MM.1S (cell line): ENCODE results near the gene TFAP2E.

ENCODE experiments used
- EZH2 ChIP-seq: fragments of 300-600 bp; sonication (generic); optimal IDR thresholded peaks from 2 replicates; pipeline ENCODE3; 2017; ENCODE audit warnings: low read depth, mild to moderate bottlenecking, antibody characterized with exemption, low read length, mixed read lengths
- EZH2phosphoT487 ChIP-seq: fragments of 300-600 bp; sonication (generic); IDR thresholded peaks from 2 replicates; pipeline ENCODE4 v1.6.1; 2018; ENCODE audit warnings: antibody characterized with exemption, low read length
- TF ChIP-seq, protein P1 (sequence below): fragments of 300-600 bp; sonication (generic); IDR thresholded peaks from 2 replicates; pipeline ENCODE4 v1.5.1; 2016; ENCODE audit warnings: antibody characterized with exemption, low read length, mixed read lengths

DNA sequence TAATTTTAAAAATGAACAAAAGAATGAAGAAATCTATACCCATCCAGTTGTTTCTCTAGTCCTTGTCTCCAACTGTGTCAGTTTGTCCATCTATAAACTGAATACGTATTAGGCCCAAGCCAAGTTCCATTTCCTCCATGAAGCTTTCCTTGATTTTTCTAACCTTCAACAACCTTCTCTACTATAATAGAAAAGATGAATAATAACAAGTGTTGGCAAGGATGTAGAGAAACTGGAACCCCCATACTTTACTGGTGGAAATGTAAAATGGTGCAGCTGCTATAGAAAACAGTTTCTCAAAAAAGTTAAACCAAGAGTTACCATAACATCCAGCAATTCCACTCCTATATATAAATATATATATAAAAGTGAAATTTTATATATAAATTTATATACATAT lies 26.5 kb upstream of the TFAP2E start:
- TF ChIP-seq, protein P1, sequence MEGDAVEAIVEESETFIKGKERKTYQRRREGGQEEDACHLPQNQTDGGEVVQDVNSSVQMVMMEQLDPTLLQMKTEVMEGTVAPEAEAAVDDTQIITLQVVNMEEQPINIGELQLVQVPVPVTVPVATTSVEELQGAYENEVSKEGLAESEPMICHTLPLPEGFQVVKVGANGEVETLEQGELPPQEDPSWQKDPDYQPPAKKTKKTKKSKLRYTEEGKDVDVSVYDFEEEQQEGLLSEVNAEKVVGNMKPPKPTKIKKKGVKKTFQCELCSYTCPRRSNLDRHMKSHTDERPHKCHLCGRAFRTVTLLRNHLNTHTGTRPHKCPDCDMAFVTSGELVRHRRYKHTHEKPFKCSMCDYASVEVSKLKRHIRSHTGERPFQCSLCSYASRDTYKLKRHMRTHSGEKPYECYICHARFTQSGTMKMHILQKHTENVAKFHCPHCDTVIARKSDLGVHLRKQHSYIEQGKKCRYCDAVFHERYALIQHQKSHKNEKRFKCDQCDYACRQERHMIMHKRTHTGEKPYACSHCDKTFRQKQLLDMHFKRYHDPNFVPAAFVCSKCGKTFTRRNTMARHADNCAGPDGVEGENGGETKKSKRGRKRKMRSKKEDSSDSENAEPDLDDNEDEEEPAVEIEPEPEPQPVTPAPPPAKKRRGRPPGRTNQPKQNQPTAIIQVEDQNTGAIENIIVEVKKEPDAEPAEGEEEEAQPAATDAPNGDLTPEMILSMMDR = no peak
- TF ChIP-seq EZH2 (no peak), EZH2phosphoT487 (no peak)
